DMS153 treated with DMSO at 0.1 percent for 48 hours (cell line): ENCODE measurements around the gene LCNL1.

Source experiments
- DNase-seq: peaks from one replicate; lab custom pipeline; 2025; ENCODE audit not compliant: unreplicated experiment; lab: John Stamatoyannopoulos, UW

The LCNL1 gene

GRCh38 chr9:136946228-136947027, 36.4 kb upstream of the LCNL1 start:
- DNase-seq, result no peak

- DNase-seq, result no peak
These were observed 35.5 kb upstream of the LCNL1 start for GRCh38 chr9:136947028-136947891.

GRCh38 chr9:136947955-136948510, 34.8 kb upstream of the LCNL1 start:
- DNase-seq, result no peak

GRCh38 chr9:136949239-136949816, 33.5 kb upstream of the LCNL1 start:
- DNase-seq, result no peak

GRCh38 chr9:136949817-136950655, 32.8 kb upstream of the LCNL1 start:
- peak; percentile 84 for DNase-seq

GRCh38 chr9:136950656-136951276, 32.0 kb upstream of the LCNL1 start:
- DNase-seq, result peak; percentile 7

GRCh38 chr9:136951541-136952320, 31.1 kb upstream of the LCNL1 start, which contains the start of gene LCN12:
Gene LCN12, plus strand, starts transcription at chr9:136952273. Its CDS starts 55 bp downstream, at chr9:136952328.
- DNase-seq, result no peak

GRCh38 chr9:136952321-136952850, 30.4 kb upstream of the LCNL1 start:
- no peak for DNase-seq

- DNase-seq, result no peak
These were observed 29.7 kb upstream of the LCNL1 start for GRCh38 chr9:136952876-136953770.

- DNase-seq, result no peak
These were observed 29.0 kb upstream of the LCNL1 start for GRCh38 chr9:136953771-136954269.

GRCh38 chr9:136954270-136955083, 28.3 kb upstream of the LCNL1 start:
- no peak for DNase-seq

GRCh38 chr9:136955202-136955942, 27.4 kb upstream of the LCNL1 start:
- no peak for DNase-seq

GRCh38 chr9:136955943-136956335, 26.9 kb upstream of the LCNL1 start:
- DNase-seq, result no peak

- DNase-seq, result no peak
These were observed 26.2 kb upstream of the LCNL1 start for GRCh38 chr9:136956604-136957003.

- DNase-seq, result no peak
These were observed 25.3 kb upstream of the LCNL1 start for GRCh38 chr9:136957461-136957860.

GRCh38 chr9:136957901-136958300, 24.9 kb upstream of the LCNL1 start:
- DNase-seq, result no peak
